Activated CD8-positive, alpha-beta memory T cell treated with anti-CD3 and anti-CD28 coated beads, Interleukin-2, amount 50 U/mL, for 1 hour (primary cell): ENCODE results near the gene TAF3.
"Not testable (repeated sequence)": the region's sequence is repeated elsewhere in the genome, so short reads cannot be mapped to it uniquely, and the experiment has no call there.

Source experiments
- DNase-seq: peaks from one replicate; pipeline ENCODE4 v3.0.0-alpha.2; 2020; ENCODE audit errors: extremely low read depth

The TAF3 gene

DNA sequence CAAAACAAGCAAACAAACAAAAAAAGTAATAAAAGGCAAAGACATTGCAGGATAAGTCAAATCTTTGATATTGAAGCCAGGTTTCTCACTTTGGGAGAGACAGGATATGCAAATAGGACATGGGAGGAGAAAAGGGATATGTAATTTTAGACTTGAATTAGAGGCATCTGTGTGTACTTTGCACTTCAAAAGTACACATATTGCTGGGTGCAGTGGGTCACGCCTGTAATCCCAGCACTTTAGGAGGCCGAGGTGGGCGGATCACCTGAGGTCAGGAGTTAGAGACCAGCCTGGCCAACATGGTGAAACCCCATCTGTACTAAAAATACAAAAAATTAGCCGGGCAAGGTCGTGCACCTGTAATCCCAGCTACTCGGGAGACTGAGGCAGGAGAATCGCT lies 6.6 kb upstream of the TAF3 start:
- not testable (repeated sequence) for DNase-seq

DNA sequence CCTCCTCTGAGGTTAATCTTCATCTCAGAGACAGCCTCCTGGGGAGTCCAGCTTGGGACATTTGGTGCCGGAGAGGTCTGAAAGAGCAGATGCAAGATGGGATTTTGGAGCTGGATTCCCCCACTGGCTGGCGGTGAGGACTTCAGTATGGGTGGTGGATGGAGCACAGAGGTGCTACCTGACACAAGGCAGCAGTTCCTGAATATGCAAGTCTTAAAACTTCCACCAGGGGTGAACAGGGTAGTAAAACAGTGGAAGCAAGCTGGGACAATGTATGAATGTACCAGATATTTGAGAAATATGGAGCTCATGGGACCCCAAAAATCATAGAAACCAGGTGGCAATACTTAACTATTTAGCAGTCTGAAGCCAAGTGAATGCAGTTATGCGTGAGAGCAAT lies 4.8 kb upstream of the TAF3 start:
- no peak for DNase-seq

DNA sequence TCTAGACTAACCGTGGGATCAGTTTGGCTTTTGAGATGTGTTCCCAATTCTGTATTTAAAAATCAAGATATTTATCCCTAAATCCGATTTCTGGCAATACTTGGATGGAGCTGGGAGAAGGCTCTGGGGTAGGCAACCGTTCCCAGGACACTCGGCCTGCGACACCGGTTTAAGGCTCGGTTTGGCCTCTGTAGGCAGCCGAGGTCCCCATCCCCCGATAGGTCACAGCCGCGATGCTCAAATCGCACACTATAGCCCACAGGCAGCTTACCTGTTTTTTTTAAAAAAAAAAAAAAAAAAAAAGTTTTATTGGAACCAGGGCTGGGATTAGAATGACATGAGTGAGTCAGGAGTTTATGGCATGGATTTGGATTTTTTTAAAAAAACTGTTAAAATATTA lies 729 bp upstream of the TAF3 start:
- no peak for DNase-seq

DNA sequence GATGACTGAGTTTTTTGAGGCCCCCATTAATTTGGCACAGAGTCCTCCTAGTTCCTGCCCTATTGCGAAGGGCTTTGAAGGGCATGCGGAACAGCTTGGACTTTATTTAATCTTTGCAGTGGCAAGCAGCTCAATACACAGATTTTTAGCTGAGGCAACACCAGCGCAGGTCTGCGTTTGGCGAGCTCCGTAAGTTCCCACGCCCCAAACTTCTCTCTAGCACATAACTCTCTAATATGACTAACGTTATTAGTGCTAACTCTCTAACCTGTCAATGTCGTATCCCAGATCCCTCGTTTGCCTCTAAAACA lies 366 bp upstream of the TAF3 start:
- no peak for DNase-seq

DNA sequence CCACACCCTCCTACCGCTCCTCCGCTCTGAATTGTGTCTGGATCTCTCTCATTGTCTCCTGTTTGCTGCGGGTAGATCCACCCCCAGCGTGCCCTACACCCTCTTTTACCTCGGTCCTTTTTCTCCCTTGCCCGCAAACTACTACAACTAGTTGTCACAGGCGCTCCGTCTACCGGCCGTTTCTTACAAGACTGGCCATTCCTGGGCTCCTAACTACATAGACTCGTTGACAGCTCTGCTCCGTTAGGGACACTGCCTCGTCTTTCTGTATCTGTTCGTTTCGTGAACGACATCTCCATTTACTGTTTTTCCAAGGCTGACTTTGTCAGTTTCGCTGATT lies 786 bp downstream of the TAF3 start:
- DNase-seq = no peak

DNA sequence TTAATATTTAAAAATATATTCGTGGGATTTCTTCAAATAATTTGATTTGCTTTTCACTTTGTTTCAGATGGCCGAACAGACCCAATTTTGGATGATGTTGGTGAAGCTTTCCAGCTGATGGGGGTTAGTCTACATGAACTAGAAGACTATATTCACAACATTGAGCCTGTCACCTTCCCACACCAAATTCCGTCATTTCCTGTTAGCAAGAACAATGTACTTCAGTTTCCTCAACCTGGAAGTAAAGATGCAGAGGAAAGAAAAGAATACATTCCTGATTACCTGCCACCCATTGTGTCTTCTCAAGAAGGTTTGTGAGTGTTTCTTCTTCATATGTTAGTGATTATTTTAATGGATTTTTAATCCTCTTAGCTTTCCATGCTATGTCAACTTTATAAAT lies 5.9 kb downstream of the TAF3 start:
- no peak for DNase-seq

DNA sequence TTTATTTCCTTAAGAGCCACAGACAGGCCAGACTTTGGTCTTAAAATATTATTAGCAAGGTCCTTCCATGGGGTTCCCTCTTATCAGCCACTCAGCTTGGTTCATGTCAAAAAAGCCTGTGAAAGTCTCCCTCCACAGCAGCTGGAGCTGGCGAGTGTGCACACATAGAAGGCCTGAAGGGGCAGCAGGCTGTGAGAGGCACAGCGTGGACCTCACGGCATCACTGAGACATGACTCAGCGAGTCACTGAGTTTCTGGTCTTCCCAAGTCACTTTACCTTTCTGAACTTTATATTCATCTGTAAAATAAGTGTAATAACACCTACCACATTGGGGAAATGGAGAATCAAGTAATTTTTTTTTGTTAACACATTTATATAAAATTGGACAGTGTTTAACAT lies 8.7 kb downstream of the TAF3 start:
- no peak for DNase-seq

DNA sequence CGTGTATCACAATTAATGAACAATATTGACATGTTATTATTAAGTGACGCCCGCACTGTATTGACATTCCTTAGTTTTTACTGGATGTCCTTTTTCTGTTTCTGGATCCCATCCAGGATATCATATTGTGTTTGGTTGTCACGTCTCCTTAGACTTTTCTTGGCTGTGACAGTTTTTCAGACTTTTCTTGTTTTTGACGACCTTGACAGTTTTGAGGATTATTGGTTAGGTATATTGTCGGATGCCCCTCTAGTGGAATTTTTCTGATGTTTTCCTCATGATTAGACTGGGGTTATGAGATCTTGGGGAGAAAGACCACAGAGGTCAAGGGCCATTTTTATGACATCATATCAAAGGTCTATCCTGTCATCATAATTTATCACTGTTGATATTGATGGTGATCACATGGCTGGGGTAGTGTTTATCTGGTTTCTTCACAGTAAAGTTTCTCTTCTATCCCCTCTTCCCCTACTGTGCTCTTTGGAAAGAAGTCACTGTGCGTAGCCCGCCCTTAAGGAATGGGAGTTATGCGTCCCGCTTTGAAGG lies 11.1 kb downstream of the TAF3 start:
- no peak for DNase-seq

DNA sequence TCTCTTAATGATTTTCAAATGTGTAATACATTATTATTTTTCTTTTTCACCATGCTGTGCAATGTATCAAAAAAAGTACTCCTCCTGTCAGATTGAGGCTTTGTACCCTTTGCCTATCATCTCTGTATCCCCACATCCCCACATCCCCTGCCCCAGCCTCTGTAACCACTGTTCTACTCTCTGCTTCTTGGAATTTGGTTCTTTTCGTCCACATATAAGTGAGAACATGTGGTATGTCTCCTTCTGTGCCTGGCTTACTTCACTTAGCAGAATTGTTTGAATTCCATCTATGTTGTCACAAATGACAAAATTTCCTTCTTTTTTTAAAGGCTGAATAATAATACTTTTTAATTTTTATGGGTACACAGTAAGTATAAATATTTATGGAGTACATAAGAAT lies 13.8 kb downstream of the TAF3 start:
- DNase-seq = no peak

DNA sequence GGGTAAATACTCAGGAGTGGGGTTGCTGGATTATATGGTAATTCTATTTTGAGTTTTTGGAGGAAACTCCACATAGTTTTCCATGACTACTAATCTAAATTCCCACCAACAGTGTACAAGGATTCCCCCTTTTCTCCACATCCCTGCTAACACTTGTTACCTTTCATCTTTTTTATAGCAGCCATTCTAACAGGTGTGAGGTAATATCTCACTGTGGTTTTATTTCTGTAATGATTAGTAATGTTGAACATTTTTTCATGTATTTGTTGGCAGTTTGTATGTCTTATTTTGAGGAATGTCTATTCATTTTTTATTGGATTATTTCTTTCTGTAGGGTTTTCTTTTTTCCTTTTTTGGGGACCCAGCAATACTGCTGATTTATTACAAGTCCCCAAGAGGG lies 14.9 kb downstream of the TAF3 start:
- no peak for DNase-seq

DNA sequence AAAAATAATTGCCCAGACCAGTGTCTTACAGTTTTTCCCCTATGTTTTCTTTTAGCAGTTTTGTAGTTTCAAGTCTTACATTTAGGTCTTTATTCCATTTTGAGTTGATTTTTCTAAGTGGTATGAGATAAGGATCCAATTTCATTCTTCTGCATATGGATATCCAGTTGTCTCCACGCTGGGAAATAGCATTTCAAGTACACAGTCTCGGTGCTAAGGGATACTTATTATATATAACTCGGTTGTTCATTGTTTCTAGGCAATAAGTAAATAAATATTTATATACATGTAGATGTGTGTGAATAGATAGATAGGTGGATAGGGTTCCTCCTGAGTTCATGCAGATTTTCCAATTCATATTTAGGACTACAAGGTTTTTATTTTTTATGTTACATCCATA lies 16.0 kb downstream of the TAF3 start:
- no peak for DNase-seq

DNA sequence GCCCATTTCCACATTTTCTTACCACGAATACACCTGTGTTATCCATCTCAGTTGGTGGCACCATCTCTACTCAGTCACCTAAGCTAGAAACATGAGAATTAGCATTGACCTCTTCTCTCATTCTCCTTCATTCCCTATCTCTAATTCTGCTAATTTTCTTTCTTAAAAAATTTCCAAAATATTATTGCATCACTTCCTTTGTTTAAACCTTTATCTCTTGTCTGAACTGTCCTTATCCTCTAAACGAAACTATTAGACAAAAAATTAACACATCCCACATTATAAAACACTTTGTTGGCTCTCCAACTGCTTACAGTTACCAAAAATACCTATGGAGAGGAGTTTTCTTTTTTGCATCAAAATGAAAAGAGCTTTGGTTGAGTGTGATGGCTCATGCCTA lies 18.3 kb downstream of the TAF3 start:
- DNase-seq = no peak

DNA sequence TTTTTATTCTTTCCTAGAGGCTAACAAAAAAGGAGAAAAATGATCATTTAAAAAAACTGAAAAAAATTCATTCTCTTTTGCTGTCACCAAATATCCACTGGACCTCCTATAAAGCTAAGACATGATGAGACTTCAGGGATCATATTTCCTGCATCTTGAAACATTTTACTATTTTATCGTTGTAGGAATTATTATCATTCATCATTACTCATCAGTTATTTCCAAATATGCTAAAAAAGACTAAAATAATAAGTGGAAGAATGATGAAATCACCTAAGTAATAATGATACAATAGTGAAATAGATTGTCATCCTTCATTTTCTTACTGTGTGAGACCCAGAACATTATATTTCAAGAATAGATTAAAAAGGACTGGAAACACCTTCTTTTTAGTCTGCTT lies 28.3 kb downstream of the TAF3 start:
- DNase-seq = no peak

DNA sequence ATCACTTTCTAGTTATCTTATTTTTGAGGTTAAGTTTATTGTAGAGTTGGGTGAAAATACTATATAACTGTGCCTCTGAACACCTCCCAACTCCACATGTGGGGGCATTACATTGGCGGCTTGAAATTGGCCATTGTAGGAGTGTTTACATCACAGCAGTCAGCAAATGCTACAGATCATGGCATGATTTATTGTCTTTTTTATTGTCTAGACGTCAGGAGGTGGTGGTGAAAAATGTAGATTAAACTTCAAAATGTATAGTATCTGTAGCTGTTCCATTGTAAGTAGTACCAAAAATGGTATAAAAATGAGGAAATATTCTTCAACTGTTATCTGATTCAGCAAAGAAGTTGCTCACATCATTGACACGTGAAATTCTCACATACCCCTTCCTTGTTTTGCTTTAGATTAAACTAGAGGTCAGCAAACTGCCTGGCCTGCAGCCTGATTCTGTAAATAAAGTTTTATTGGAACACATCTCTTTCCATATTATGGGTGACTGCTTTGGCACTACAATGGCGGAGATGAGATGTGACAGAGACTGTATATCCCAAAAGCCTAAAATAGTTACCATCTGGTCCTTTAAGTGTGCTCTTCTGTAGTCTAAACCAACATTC lies 35.0 kb downstream of the TAF3 start:
- no peak for DNase-seq

DNA sequence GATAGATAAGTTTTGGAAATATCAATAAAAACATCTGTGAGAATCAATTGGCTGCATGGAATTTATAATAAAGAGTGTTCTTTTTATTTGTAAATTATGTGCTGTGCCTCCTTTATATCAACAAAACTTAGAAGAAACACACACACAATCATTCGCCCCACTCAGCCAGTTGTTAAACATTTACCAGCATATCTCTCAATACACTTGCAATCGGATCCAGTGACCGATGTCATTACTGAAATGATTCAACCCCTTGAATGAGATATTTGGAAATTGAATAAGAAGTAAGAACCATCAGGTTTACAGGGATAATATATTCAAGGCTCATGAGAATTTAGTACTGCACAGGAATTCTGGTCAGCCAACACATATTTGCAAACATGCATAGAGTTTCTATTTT lies 35.6 kb downstream of the TAF3 start:
- no peak for DNase-seq

DNA sequence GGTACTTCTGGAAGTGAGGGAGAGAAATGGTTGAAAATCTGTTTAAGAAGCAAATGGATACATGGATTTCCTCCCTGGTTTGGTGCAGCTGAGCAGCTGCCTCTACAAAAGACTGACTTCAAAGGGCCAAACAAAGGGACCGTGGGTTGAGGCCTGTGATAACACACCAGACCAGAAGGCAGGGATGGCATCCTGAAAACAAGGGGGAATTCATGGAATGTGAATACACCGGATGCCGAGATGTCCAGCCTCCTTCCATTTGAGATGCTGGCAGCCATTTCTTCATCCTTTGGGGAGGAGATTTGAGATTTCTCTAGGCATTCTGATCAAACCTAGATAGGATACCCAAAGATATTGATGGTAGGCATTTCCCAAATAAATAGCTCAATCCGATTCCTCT lies 36.9 kb downstream of the TAF3 start:
- no peak for DNase-seq

DNA sequence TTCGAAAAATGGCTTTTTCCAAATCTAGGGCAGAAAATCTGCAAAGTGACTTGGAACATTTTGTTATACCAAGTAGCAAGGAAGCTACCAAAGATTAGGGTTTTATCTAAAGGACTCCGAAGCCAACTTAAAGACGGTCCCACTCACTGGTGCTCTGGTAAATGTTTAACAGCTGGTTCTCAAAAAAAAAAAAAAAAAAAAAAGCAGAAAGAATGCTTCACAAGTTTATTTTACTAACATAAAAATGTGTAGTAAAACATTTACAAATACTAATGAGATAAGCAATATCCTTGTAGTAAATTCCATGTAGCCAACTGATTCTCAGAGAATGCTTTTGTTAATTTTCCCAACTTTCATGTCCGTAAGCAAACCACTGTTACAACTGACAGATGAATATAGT lies 38.4 kb downstream of the TAF3 start:
- DNase-seq = no peak

DNA sequence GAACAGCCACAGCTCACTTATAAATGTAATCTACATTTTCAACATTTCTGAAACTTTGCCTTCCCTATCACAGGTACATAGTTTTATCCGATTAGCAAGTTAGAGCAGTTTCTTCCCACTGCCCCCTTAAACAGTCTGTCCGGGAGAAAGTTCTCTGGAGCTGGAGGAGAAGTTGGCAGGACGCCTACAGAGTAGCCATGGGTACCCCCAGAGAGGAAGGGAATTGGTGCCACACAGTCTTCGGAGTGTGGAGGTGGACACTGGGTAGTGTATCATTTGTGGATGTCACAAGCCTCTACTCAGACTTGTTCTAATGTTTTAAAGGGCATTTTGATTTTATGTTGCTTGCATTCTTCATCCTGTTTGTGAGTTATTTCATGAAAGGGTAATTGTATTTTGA lies 39.0 kb downstream of the TAF3 start:
- DNase-seq = no peak

DNA sequence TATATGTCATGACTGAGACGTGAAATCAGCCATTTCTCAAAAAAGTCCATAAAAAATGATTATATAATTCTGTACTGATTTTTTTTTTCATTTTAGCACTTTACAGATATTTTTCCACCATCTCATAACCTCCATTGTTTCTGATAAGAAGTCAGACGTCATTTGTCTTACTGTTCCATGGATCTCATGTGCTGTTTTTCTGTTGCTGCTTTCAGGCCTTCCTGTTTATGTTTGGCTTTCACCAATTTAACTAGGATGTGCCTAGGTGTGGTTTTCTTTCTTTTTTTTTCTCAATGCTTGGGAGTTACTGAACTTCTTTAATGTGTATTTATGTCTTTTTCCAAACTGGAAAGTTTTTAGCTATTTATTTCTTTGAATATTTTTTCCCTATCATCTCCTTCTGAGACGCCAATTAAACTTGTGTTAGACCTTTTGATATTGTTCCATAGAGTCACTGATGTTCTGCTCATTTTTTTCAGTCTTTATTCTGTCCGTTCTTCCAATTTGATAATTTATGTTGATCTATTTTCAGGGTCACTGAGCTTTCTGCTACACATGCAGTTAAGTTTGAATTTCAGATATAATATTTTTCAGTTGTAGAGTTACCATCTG lies 43.3 kb downstream of the TAF3 start:
- no peak for DNase-seq

DNA sequence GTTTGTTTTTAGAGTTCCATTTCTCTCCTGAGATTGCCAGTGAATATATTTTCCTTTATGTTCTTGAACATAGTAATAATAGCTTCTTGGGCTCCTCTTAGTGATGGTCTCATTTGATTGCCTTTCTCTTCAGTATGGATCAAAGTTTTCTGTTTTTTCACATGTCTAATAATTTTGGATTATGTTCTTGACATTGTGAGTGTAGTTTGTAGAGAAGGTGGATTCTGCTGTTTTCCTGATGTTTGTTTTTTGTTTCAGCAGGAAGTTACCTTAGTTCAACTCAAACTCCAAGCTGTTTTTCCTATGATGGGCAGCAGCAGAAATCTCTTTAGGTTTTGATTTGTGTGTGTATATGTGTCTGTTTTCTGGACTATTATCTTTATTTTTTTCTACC lies 43.8 kb downstream of the TAF3 start:
- no peak for DNase-seq

DNA sequence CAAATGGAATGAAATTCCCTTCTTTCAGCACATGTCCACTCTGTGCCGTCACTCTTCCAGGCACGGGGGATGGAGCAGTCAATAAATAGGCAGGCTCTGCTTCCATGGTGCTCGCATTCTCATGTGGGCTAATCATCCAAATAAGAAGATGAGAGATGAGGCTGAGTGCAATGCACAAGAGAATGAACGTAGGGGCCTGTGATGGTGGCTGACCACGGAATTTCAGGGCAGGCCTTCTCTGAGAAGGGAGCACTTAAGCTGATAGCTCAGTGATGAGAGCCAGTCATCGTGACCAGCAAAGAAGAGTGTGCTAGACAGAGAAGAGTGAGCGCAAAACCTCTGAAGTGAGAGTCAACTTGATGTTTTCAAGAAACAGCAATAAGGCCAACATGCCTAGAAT lies 47.9 kb downstream of the TAF3 start:
- DNase-seq = no peak

DNA sequence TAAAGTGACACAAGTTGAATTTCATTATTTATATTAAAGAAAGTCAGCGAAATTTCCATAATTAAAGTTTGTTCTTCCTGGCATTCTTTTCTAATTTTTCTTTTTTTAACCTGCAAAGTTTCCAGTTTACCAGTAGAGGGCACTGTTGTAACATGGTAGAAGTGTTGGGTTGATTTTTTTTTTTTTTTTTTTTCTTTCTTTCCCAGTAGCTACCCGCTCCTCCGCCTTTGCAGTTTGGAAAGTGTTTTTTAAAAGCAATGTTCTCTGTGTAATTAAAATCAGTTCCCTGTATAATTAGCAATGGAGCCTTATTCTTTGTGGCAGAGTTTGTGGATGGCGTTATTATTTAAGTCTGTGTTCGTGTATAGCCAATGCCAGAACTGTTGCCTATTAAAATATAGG lies 53.7 kb downstream of the TAF3 start:
- DNase-seq = no peak

DNA sequence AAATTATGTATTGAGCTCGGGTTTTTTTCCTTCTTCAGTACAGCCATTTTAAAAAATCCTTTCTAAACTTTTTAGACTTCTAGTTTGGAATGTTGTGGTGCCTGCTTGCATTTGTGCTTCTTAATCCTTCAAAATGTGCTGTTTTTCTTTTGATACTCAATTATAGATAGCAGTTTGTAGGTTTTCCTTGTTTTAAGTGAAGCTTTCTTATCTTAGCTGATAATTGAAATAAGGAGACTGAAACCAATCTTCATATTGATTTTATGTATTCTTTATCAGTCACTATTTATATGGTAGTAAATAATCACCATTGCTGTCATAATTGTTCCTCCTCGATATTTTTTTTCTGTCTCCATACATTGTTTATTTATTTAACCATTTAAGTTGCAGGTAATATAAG lies 56.6 kb downstream of the TAF3 start:
- DNase-seq = no peak

DNA sequence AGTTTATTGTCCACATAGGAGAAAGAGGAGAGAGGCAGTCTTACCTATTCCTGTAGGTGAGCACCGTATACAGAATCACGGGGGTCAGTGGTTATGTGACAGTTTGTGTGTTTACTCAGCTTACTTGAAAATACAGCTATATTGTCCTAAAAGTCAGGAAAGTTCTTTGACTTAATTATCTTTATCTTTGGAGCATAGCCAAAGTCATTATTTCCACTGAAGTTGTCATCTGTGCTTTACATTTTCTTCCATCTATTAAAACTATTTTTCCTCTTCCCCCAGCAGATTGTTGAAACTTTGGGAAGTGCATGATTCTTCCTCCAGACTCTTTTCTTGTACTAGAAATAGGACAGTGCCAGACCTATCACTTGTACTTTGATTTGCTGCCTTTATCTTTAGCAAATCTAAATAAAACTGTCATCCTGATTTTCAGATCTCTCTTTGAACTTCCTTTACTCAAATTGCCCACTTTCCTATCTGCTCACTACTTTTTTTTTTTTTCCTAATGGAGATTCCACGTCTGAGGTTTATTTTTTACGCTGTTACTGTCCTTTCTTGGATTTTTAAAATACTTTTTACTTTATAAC lies 58.3 kb downstream of the TAF3 start:
- no peak for DNase-seq
